HL-60 (cell line): ENCODE results near the gene SUGP2.

Experiments used
- DNase-seq, 2 experiments: peaks; one replicate each; pipeline ENCODE4 v3.0.0-alpha.2; 2010 to 2020; ENCODE audit warnings: low read depth in 1 of 2, low spot score in 1 of 2
- H3K27ac ChIP-seq: fragments of 250-450 bp; sonication (Bioruptor Pico); replicated peaks from 2 replicates; pipeline ENCODE4 v1.5.1; 2020; ENCODE audit warnings: mild to moderate bottlenecking, moderate library complexity
- H3K27me3 ChIP-seq: fragments of 250-450 bp; sonication (Bioruptor Pico); 2 replicates; pipeline ENCODE4 v1.5.1; 2021; ENCODE audit warnings: mild to moderate bottlenecking, moderate library complexity; ENCODE audit not compliant: insufficient read depth, poor library complexity, severe bottlenecking
- H3K4me3 ChIP-seq: replicated peaks from 2 replicates; pipeline ENCODE4 v1.5.1; 2011; ENCODE audit warnings: mild to moderate bottlenecking, control low read depth, low read length; ENCODE audit not compliant: insufficient read depth
- GABPA ChIP-seq: IDR thresholded peaks from 2 replicates; pipeline ENCODE4 v1.6.1; 2012; ENCODE audit warnings: low read depth
- POLR2AphosphoS5 ChIP-seq: IDR thresholded peaks from 2 replicates; pipeline ENCODE4 v1.6.1; 2012; ENCODE audit warnings: low read depth
- REST ChIP-seq: IDR thresholded peaks from 2 replicates; pipeline ENCODE4 v1.6.1; 2012; ENCODE audit warnings: low read depth; ENCODE audit not compliant: insufficient replicate concordance
- SPI1 ChIP-seq: IDR thresholded peaks from 2 replicates; pipeline ENCODE4 v1.6.1; 2012; ENCODE audit warnings: low read depth, mild to moderate bottlenecking, borderline replicate concordance
- TF ChIP-seq, protein P1 (sequence below): IDR thresholded peaks from one replicate; pipeline ENCODE4 v1.5.1; 2011; ENCODE audit warnings: low read length, control low read depth, inconsistent platforms; ENCODE audit not compliant: insufficient read depth

SUGP2 gene

GRCh38 chr19:18978616-18979015, 54.7 kb downstream of the SUGP2 start:
- TF ChIP-seq POLR2AphosphoS5 (no peak), SPI1 (no peak), GABPA (no peak), REST (no peak)
- TF ChIP-seq, protein P1, sequence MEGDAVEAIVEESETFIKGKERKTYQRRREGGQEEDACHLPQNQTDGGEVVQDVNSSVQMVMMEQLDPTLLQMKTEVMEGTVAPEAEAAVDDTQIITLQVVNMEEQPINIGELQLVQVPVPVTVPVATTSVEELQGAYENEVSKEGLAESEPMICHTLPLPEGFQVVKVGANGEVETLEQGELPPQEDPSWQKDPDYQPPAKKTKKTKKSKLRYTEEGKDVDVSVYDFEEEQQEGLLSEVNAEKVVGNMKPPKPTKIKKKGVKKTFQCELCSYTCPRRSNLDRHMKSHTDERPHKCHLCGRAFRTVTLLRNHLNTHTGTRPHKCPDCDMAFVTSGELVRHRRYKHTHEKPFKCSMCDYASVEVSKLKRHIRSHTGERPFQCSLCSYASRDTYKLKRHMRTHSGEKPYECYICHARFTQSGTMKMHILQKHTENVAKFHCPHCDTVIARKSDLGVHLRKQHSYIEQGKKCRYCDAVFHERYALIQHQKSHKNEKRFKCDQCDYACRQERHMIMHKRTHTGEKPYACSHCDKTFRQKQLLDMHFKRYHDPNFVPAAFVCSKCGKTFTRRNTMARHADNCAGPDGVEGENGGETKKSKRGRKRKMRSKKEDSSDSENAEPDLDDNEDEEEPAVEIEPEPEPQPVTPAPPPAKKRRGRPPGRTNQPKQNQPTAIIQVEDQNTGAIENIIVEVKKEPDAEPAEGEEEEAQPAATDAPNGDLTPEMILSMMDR = no peak
- Histone ChIP-seq H3K4me3 (no peak overlapping the region), H3K27ac (no peak overlapping the region), H3K27me3 (no peaks in the 10 kb centered on the region)
- peak in 1 of 2 experiments; percentile 28 for DNase-seq

DNA sequence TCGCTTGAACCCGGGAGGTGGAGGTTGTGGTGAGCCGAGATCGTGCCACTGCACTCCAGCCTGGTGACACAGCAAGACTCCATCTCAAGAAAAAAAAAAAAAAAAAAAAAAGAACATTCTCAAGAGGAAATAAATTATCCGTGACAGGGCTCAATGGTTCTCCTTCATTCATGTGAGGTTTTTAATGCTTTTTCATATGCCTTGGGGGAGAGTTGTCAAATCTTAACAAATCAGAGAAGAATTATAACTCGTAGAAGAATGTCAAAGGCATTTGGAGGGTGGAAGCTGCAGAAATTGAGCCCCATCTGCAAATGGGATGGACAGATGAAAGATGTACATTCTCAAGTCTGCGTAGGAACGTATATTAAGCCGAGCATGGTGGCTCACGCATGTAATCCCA, 57.4 kb downstream of the SUGP2 start:
- Histone ChIP-seq H3K4me3 (no peak overlapping the region), H3K27ac (no peak overlapping the region; the same call in 1 of the 2 replicates), H3K27me3 (no peaks in the 10 kb centered on the region)
- no peak for TF ChIP-seq POLR2AphosphoS5
- TF ChIP-seq, protein P1 = no peak
- no peak for TF ChIP-seq REST
- no peak for TF ChIP-seq GABPA
- TF ChIP-seq SPI1 = no peak
- DNase-seq = no peak

DNA sequence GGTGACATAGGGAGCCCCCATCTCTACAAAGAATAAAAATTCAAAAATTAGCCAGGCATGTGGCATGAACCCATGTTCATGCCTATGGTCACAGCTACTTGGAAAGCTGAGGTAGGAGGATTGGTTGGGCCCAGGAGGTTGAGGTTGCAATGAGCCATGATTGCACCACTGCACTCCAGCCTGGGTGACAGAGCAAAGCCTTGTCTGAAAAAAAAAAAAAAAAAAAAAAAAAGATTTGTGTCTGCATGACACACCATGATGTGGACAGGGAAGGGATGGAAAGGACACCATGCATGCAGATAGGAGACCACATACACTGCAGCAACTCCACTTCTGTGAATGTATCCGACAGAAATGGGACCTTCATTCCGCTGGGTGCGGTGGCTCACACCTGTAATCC, 58.3 kb downstream of the SUGP2 start:
- Histone ChIP-seq H3K27me3 (no peaks in the 10 kb centered on the region), H3K4me3 (no peak overlapping the region), H3K27ac (peak overlapping the region; percentile 98)
- DNase-seq = peak; percentile 29 to 80
- TF ChIP-seq GABPA = no peak
- TF ChIP-seq REST = no peak
- TF ChIP-seq POLR2AphosphoS5 = no peak
- no peak for TF ChIP-seq SPI1
- TF ChIP-seq, protein P1 = no peak
